BLaER1 (cell line): Measurements from ENCODE around the gene GKN1.

Experiments
- H3K27ac ChIP-seq: shearing (Covaris generic); formaldehyde crosslinking; 2 replicates; pipeline ENCODE4 v1.8.1; 2022
- H3K27me3 ChIP-seq: shearing (Covaris generic); formaldehyde crosslinking; 2 replicates; pipeline ENCODE4 v1.8.1; 2022
- H3K36me3 ChIP-seq: shearing (Covaris generic); formaldehyde crosslinking; 2 replicates; pipeline ENCODE4 v1.8.1; 2022
- H3K4me1 ChIP-seq: shearing (Covaris generic); formaldehyde crosslinking; 2 replicates; pipeline ENCODE4 v1.8.1; 2022
- H3K4me2 ChIP-seq: shearing (Covaris generic); formaldehyde crosslinking; 2 replicates; pipeline ENCODE4 v1.8.1; 2022
- H3K4me3 ChIP-seq: shearing (Covaris generic); formaldehyde crosslinking; 2 replicates; pipeline ENCODE4 v1.8.1; 2022
- H3K9ac ChIP-seq: shearing (Covaris generic); formaldehyde crosslinking; 2 replicates; pipeline ENCODE4 v1.8.1; 2022
- H3K9me3 ChIP-seq: shearing (Covaris generic); formaldehyde crosslinking; 2 replicates; pipeline ENCODE4 v1.8.1; 2022
- H4K20me1 ChIP-seq: shearing (Covaris generic); formaldehyde crosslinking; 2 replicates; pipeline ENCODE4 v1.8.1; 2022
- Cebpa-rat ChIP-seq: shearing (Covaris generic); IDR thresholded peaks from 2 replicates; pipeline ENCODE4 v1.8.1; 2022

GKN1 gene

GRCh38 chr2:68959001-68959400, 15.4 kb upstream of the GKN1 start:
- H3K27me3 ChIP-seq, result no peaks in the 10 kb centered on the region

GRCh38 chr2:68961380-68961779, 13.1 kb upstream of the GKN1 start:
- Histone ChIP-seq H3K27ac (no peak overlapping the region), H3K9me3 (no peaks in the 10 kb centered on the region), H4K20me1 (no peaks in the 10 kb centered on the region), H3K9ac (no peak overlapping the region), H3K4me1 (no peaks in the 10 kb centered on the region), H3K36me3 (no peaks in the 10 kb centered on the region), H3K4me3 (no peak overlapping the region), H3K27me3 (no peaks in the 10 kb centered on the region), H3K4me2 (no peak overlapping the region)
- TF ChIP-seq Cebpa-rat, result no peak

More at GRCh38 chr2:68959001-68959400, 15.4 kb upstream of the GKN1 start:
- Histone ChIP-seq H3K4me2 (no peak overlapping the region), H3K27ac (no peak overlapping the region), H3K9me3 (no peaks in the 10 kb centered on the region), H3K9ac (no peak overlapping the region), H3K4me1 (no peaks in the 10 kb centered on the region), H4K20me1 (no peaks in the 10 kb centered on the region), H3K36me3 (no peaks in the 10 kb centered on the region), H3K4me3 (no peak overlapping the region)
- no peak for TF ChIP-seq Cebpa-rat

- Histone ChIP-seq H3K4me3 (no peak overlapping the region), H3K4me1 (no peaks in the 10 kb centered on the region), H3K4me2 (no peak overlapping the region), H3K9ac (no peak overlapping the region), H3K27ac (no peak overlapping the region), H3K9me3 (no peaks in the 10 kb centered on the region), H3K27me3 (no peaks in the 10 kb centered on the region), H3K36me3 (no peaks in the 10 kb centered on the region), H4K20me1 (no peaks in the 10 kb centered on the region)
- no peak for TF ChIP-seq Cebpa-rat
These were observed 10.2 kb upstream of the GKN1 start for GRCh38 chr2:68964282-68964681.

- Histone ChIP-seq H3K4me1 (no peaks in the 10 kb centered on the region), H3K9me3 (no peaks in the 10 kb centered on the region), H3K27me3 (no peaks in the 10 kb centered on the region), H4K20me1 (no peaks in the 10 kb centered on the region), H3K9ac (no peak overlapping the region), H3K4me3 (no peak overlapping the region), H3K27ac (no peak overlapping the region), H3K4me2 (no peak overlapping the region), H3K36me3 (no peaks in the 10 kb centered on the region)
- no peak for TF ChIP-seq Cebpa-rat
These were observed 6.2 kb upstream of the GKN1 start for GRCh38 chr2:68968221-68968620.

GRCh38 chr2:68969736-68970490, 4.5 kb upstream of the GKN1 start:
- Histone ChIP-seq H3K4me1 (no peaks in the 10 kb centered on the region), H3K4me3 (no peak overlapping the region), H3K9ac (no peak overlapping the region), H3K27ac (no peak overlapping the region), H3K36me3 (no peaks in the 10 kb centered on the region), H3K4me2 (no peak overlapping the region), H3K9me3 (no peaks in the 10 kb centered on the region), H3K27me3 (no peaks in the 10 kb centered on the region), H4K20me1 (no peaks in the 10 kb centered on the region)
- TF ChIP-seq Cebpa-rat, result no peak

GRCh38 chr2:68970566-68971265, 3.7 kb upstream of the GKN1 start:
- no peaks in the 10 kb centered on the region for H3K9me3 ChIP-seq
- no peak overlapping the region for H3K27ac ChIP-seq
- no peak overlapping the region for H3K4me2 ChIP-seq
- H3K36me3 ChIP-seq, result no peaks in the 10 kb centered on the region
- no peaks in the 10 kb centered on the region for H3K4me1 ChIP-seq
- no peaks in the 10 kb centered on the region for H4K20me1 ChIP-seq
- no peak overlapping the region for H3K9ac ChIP-seq
- TF ChIP-seq Cebpa-rat, result no peak
- no peaks in the 10 kb centered on the region for H3K27me3 ChIP-seq
- no peak overlapping the region for H3K4me3 ChIP-seq

- H3K4me3 ChIP-seq, result no peak overlapping the region
- H3K27ac ChIP-seq, result no peak overlapping the region
- no peak overlapping the region for H3K4me2 ChIP-seq
- no peaks in the 10 kb centered on the region for H3K4me1 ChIP-seq
- H4K20me1 ChIP-seq, result no peaks in the 10 kb centered on the region
- H3K27me3 ChIP-seq, result no peaks in the 10 kb centered on the region
- H3K9ac ChIP-seq, result no peak overlapping the region
- H3K9me3 ChIP-seq, result no peaks in the 10 kb centered on the region
- no peaks in the 10 kb centered on the region for H3K36me3 ChIP-seq
- no peak for TF ChIP-seq Cebpa-rat
These were observed 2.7 kb upstream of the GKN1 start for GRCh38 chr2:68971591-68972231.

- Histone ChIP-seq H3K4me3 (no peak overlapping the region), H3K36me3 (no peaks in the 10 kb centered on the region), H3K4me2 (no peak overlapping the region), H3K9me3 (no peaks in the 10 kb centered on the region), H4K20me1 (no peaks in the 10 kb centered on the region), H3K27ac (no peak overlapping the region), H3K9ac (no peak overlapping the region), H3K27me3 (no peaks in the 10 kb centered on the region), H3K4me1 (no peaks in the 10 kb centered on the region)
- TF ChIP-seq Cebpa-rat, result no peak
These were observed 670 bp downstream of the GKN1 start for GRCh38 chr2:68974946-68975665.

- Histone ChIP-seq H4K20me1 (no peaks in the 10 kb centered on the region), H3K4me2 (no peak overlapping the region), H3K27me3 (no peaks in the 10 kb centered on the region), H3K27ac (no peak overlapping the region), H3K9ac (no peak overlapping the region), H3K4me1 (no peaks in the 10 kb centered on the region), H3K36me3 (no peaks in the 10 kb centered on the region), H3K9me3 (no peaks in the 10 kb centered on the region), H3K4me3 (no peak overlapping the region)
- no peak for TF ChIP-seq Cebpa-rat
These were observed 1.4 kb downstream of the GKN1 start for GRCh38 chr2:68975844-68976243.
